Measurements from ENCODE around the gene STXBP2. TPM values are rescaled to one million over a fixed set of nuclear protein-coding genes. Genes with fewer than 3 reads are reported as not detected.
"Not testable (repeated sequence)": the region's sequence is repeated elsewhere in the genome, so short reads cannot be mapped to it uniquely, and the experiment has no call there.

STXBP2 gene
- total RNA-seq, 2 experiments from 2014 or later = 131 to 158 TPM

DNA sequence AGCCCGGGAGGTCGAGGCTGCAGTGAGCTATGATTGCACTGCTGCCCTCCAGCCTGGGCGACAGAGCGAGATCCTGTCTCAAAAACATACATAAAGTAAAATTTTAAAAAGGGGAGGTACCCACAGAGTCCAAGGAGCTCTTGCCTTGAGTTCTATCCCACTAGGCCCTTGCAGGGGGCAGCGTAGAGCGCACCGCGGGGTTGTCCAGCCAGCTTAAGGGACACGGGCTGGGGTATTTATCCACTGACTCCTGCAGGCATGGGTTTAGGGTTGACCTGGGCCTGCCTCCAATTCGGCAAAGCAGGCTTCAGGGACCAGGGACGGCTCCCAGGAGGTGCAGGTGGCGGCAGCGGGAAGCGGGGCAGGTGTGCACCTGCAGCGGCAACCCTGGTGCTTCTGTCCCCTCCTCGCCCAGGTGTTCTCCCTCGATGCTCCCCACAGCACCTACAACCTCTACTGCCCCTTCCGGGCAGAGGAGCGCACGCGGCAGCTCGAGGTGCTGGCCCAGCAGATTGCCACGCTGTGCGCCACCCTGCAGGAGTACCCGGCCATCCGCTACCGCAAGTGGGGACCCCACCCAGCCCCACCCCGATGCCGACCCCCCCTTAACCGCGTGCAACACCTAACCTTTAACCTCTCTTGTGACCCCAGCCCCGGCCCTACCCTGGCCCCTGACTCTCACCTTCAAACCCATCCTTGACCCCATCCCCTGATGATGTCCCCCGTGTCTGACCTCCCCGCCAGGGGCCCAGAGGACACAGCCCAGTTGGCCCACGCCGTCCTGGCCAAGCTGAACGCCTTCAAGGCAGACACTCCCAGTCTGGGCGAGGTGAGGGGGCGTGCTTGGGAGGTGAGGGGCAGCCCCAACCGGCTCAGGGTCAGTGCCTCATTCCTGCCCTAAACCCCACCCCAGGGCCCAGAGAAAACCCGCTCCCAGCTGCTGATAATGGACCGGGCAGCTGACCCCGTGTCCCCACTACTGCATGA, 4.7 kb downstream of the STXBP2 start:
- Mint-ChIP-seq H3K36me3 (ENCODE audit: low read depth) (peaks cover 36% of the 10 kb centered on the region), H3K4me1 (peaks cover 26% of the 10 kb centered on the region), H3K27ac (no peak overlapping the region), H3K27me3 (no peaks in the 10 kb centered on the region), H3K4me3 (no peak overlapping the region), H3K9me3 (peaks cover 7% of the 10 kb centered on the region)
- ChIA-PET POLR2A (no interaction called here), CTCF (interaction anchor here (0.6 to 1.4 kb wide), 4 partner anchors 10 to 39 kb away, joined by 3 to 5 read pairs (median 3); partner anchors contain the start of gene TRAPPC5)
- no peak for DNase-seq

- DNase-seq = no peak
- ChIA-PET CTCF (interaction anchor here (0.6 to 1.4 kb wide), 4 partner anchors 9 to 38 kb away, joined by 3 to 5 read pairs (median 3); partner anchors contain the start of gene TRAPPC5), POLR2A (no interaction called here)
- Mint-ChIP-seq H3K27ac (no peak overlapping the region), H3K4me1 (peaks cover 24% of the 10 kb centered on the region), H3K4me3 (no peak overlapping the region), H3K9me3 (peaks cover 7% of the 10 kb centered on the region), H3K27me3 (no peaks in the 10 kb centered on the region), H3K36me3 (ENCODE audit: low read depth) (peaks cover 36% of the 10 kb centered on the region)
These were observed 5.6 kb downstream of the STXBP2 start for GRCh38 chr19:7642295-7643030.

- Mint-ChIP-seq H3K27ac (no peak overlapping the region), H3K4me1 (peaks cover 18% of the 10 kb centered on the region), H3K9me3 (peaks cover 7% of the 10 kb centered on the region), H3K36me3 (ENCODE audit: low read depth) (peaks cover 36% of the 10 kb centered on the region), H3K27me3 (no peaks in the 10 kb centered on the region), H3K4me3 (no peak overlapping the region)
- POLR2A ChIA-PET = no interaction called here
- DNase-seq = no peak
- CTCF ChIA-PET = interaction anchor here (1.3 kb wide), 1 partner anchor 9 kb away, joined by 3 read pairs; no protein-coding TSS in a partner anchor
These were observed 6.1 kb downstream of the STXBP2 start for GRCh38 chr19:7643031-7643415.

DNA sequence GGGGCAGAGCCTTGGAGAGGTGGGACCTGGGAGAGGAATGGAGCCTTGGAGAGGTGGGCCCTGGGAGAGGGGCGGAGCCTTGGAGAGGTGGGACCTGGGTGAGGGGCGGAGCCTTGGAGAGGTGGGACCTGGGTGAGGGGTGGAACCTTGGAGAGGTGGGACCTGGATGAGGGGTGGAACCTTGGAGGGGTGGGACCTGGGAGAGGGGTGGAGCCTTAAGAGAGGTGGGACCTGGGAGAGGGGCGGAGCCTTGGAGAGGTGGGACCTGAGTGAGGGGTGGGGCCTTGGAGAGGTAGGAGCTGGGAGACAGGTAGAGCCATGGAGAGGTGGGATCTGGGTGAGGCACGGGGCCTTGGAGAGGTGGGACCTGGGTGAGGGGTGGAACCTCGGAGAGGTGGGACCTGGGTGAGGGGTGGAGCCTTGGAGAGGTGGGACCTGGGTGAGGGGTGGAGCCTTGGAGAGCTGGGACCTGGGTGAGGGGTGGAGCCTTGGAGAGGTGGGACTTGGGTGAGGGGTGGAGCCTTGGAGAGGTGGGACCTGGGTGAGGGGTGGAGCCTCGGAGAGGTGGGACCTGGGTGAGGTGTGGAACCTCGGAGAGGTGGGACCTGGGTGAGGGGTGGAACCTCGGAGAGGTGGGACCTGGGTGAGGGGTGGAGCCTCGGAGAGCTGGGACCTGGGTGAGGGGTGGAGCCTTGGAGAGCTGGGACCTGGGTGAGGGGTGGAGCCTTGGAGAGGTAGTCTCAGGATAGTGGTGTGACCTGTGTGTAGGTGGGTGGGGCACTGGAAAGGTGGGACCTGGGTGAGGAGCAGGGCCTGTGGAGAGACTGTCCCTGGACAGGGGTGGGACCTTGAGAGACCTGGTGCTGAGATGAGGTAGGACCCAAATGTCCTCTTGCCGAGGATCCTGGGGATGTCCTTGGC, 7.0 kb downstream of the STXBP2 start:
- CTCF ChIA-PET = interaction anchor here (1.2 to 2.0 kb wide), 3 partner anchors 10 to 76 kb away, joined by 3 to 6 read pairs (median 5); partner anchors contain the start of gene TRAPPC5
- H3K4me3 Mint-ChIP-seq, H3K9me3 Mint-ChIP-seq, H3K27ac Mint-ChIP-seq, H3K27me3 Mint-ChIP-seq: not testable (repeated sequence)
- peaks cover 17% of the 10 kb centered on the region for H3K4me1 Mint-ChIP-seq
- POLR2A ChIA-PET = interaction anchor here (0.6 kb wide), 1 partner anchor 263 kb away, joined by 3 read pairs; no protein-coding TSS in a partner anchor
- peaks cover 35% of the 10 kb centered on the region for H3K36me3 Mint-ChIP-seq (ENCODE audit: low read depth)
- DNase-seq = peak; percentile 23

DNA sequence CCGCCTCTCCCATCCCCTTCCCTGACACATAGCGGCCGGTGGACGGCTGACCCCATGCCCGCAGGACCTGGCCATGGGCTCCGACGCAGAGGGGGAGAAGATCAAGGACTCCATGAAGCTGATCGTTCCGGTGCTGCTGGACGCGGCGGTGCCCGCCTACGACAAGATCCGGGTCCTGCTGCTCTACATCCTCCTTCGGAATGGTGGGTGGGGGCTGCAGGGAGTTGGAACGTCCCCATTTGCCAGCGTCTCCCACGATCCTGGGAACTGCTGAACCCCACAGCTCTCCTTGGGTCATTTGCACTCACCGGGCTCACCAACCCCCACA, 7.6 kb downstream of the STXBP2 start:
- no peak for DNase-seq
- H3K4me3 Mint-ChIP-seq = no peak overlapping the region
- H3K36me3 Mint-ChIP-seq (ENCODE audit: low read depth) = peaks cover 29% of the 10 kb centered on the region
- no peaks in the 10 kb centered on the region for H3K27me3 Mint-ChIP-seq
- H3K9me3 Mint-ChIP-seq = peaks cover 7% of the 10 kb centered on the region
- H3K27ac Mint-ChIP-seq = no peak overlapping the region
- CTCF ChIA-PET = interaction anchor here (1.2 to 2.0 kb wide), 3 partner anchors 9 to 76 kb away, joined by 3 to 6 read pairs (median 5); partner anchors contain the start of gene TRAPPC5
- POLR2A ChIA-PET = interaction anchor here (0.6 kb wide), 1 partner anchor 263 kb away, joined by 3 read pairs; no protein-coding TSS in a partner anchor
- peaks cover 13% of the 10 kb centered on the region for H3K4me1 Mint-ChIP-seq

DNA sequence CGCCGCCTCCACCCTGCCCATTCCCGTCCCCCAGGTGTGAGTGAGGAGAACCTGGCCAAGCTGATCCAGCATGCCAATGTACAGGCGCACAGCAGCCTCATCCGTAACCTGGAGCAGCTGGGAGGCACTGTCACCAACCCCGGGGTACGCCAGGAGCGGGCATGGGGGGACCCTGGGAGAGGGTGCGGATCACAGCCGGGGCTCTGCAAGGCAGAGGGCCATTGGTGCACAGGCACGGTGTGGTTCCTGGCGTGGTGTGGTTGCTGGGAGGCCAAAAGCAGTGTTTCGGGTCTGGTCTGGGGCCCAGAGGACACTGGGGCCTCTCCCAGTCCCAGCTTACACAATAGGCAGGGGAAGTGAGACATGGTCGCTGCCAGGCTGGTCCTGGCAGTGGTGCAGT, 8.3 kb downstream of the STXBP2 start:
- H3K27ac Mint-ChIP-seq = no peak overlapping the region
- no peaks in the 10 kb centered on the region for H3K27me3 Mint-ChIP-seq
- H3K4me1 Mint-ChIP-seq = peaks cover 7% of the 10 kb centered on the region
- peaks cover 22% of the 10 kb centered on the region for H3K36me3 Mint-ChIP-seq (ENCODE audit: low read depth)
- ChIA-PET CTCF (interaction anchor here (0.6 to 2.0 kb wide), 3 partner anchors 9 to 77 kb away, joined by 3 to 6 read pairs (median 3); no protein-coding TSS in a partner anchor), POLR2A (no interaction called here)
- no peak for DNase-seq
- no peak overlapping the region for H3K4me3 Mint-ChIP-seq
- H3K9me3 Mint-ChIP-seq = peaks cover under 1% of the 10 kb centered on the region

GRCh38 chr19:7645656-7646425, 8.9 kb downstream of the STXBP2 start:
- Mint-ChIP-seq H3K36me3 (ENCODE audit: low read depth) (peaks cover 17% of the 10 kb centered on the region), H3K27ac (no peak overlapping the region), H3K4me3 (no peak overlapping the region), H3K9me3 (no peaks in the 10 kb centered on the region), H3K4me1 (peaks cover 6% of the 10 kb centered on the region), H3K27me3 (peaks cover under 1% of the 10 kb centered on the region)
- POLR2A ChIA-PET = no interaction called here
- CTCF ChIA-PET = interaction anchor here (2.0 kb wide), 1 partner anchor 8 kb away, joined by 6 read pairs; no protein-coding TSS in a partner anchor
- DNase-seq = no peak

DNA sequence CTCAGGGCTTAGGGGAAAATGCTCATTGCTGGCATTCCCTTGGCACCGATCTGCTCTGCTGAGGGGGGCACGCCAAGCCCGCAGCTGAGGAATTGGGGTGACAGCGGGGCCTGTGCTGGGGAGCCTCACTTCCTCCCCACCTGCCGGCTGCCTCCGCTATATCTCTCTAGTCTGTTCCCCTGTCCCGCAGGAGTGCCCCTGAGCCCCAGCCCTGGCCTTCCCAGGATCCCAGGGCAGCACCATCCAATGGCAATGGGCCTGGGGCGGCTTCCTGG, 9.5 kb downstream of the STXBP2 start:
- DNase-seq = no peak
- CTCF ChIA-PET = no interaction called here
- peaks cover 17% of the 10 kb centered on the region for H3K36me3 Mint-ChIP-seq (ENCODE audit: low read depth)
- H3K9me3 Mint-ChIP-seq = no peaks in the 10 kb centered on the region
- peaks cover 2% of the 10 kb centered on the region for H3K27me3 Mint-ChIP-seq
- no peak overlapping the region for H3K27ac Mint-ChIP-seq
- peaks cover 6% of the 10 kb centered on the region for H3K4me1 Mint-ChIP-seq
- POLR2A ChIA-PET = no interaction called here
- H3K4me3 Mint-ChIP-seq = no peak overlapping the region

DNA sequence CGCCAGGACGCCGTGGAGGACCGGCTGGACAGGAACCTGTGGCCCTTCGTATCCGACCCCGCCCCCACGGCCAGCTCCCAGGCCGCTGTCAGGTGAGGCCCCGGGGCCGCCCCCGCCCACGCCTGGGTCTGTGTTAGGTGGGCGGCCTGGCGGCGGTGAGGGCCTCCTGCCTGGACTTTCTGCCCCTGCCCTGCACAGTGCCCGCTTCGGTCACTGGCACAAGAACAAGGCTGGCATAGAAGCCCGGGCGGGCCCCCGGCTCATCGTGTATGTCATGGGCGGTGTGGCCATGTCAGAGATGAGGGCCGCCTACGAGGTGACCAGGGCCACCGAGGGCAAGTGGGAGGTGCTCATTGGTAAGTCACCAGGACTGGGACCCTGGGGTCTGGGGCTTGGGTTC, 10.2 kb downstream of the STXBP2 start:
- no peak for DNase-seq
- Mint-ChIP-seq H3K4me3 (no peak overlapping the region), H3K27ac (no peak overlapping the region), H3K4me1 (peaks cover 9% of the 10 kb centered on the region), H3K9me3 (no peaks in the 10 kb centered on the region), H3K36me3 (ENCODE audit: low read depth) (peaks cover 17% of the 10 kb centered on the region), H3K27me3 (peaks cover 2% of the 10 kb centered on the region)
- CTCF ChIA-PET = no interaction called here
- POLR2A ChIA-PET = no interaction called here

DNA sequence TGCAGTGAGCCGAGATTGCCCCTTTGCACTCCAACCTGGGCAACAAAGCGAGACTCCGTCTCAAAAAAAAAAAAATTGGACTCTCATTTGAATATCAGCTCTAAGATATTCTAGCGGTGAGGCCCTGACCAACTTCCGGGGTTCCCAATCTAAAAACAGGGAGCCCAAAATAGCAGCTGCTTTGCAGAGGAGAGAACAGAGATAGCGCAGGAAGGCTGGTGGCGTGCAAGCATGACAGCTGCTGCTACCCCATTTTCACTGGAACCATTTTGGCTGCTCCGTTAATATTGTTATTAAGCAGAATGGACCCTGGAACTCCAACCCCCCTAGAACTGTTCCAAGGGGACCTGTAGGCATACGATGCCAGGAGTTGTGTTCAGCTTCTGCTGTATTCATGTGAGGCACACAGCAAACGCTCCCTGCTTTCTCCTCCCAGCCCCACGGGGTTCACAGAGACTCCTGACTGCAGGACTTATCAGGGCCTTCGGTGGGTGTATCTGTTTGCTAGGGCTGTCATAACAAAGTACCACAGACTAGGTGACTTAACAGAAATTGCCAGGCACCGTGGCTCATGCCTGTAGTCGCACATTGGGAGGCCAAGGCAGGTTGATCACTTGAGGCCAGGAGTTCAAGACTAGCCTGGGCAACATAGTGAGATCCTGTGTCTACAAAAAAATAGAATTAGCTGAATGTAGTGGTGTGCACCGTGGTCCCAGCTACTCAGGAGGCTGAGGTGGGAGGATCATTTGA, 11.5 kb downstream of the STXBP2 start:
- H3K36me3 Mint-ChIP-seq (ENCODE audit: low read depth) = peaks cover 9% of the 10 kb centered on the region
- no peak overlapping the region for H3K27ac Mint-ChIP-seq
- DNase-seq = no peak
- H3K9me3 Mint-ChIP-seq = no peaks in the 10 kb centered on the region
- H3K4me1 Mint-ChIP-seq = peaks cover 16% of the 10 kb centered on the region
- H3K4me3 Mint-ChIP-seq = no peak overlapping the region
- CTCF ChIA-PET = interaction anchor here (0.5 to 5.5 kb wide), 4 partner anchors 11 to 32 kb away, joined by 3 to 20 read pairs (median 4); partner anchors contain the start of genes PET100, TRAPPC5 and XAB2
- POLR2A ChIA-PET = no interaction called here
- H3K27me3 Mint-ChIP-seq = peaks cover 2% of the 10 kb centered on the region

GRCh38 chr19:7650148-7650547, 13.2 kb downstream of the STXBP2 start:
- Mint-ChIP-seq H3K4me3 (no peak overlapping the region), H3K9me3 (no peaks in the 10 kb centered on the region), H3K27ac (no peak overlapping the region), H3K36me3 (ENCODE audit: low read depth) (peaks cover 4% of the 10 kb centered on the region), H3K27me3 (peaks cover 2% of the 10 kb centered on the region), H3K4me1 (peaks cover 16% of the 10 kb centered on the region)
- DNase-seq = no peak
- ChIA-PET CTCF (interaction anchor here (0.6 to 5.5 kb wide), 5 partner anchors 17 to 385 kb away, joined by 3 to 20 read pairs (median 5); partner anchors contain the start of genes PCP2 and TRAPPC5), POLR2A (no interaction called here)
